ENCODE measurements around the gene FEN1.

Gene FEN1

DNA sequence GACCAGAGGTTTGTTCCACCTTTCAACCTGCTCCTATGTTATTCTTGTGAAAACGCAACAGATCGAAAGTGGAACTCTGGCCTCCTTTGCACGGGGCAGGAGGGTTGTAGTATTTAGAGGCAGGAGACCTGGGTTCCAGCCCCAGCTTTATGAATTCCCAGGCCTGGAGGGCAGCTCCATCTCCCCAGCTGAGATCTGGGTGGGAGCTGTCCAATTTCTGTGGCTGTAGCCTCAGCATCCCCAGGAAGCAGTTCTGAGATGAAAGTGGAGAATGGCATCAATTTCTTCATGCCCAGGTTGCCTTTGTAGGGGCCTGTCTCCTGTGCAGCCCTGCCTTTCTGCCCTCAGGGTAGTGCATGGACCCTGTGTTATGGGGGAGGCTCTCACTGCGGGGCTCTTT is 39.5 kb downstream of the FEN1 start:
- TF ChIP-seq, protein P1, sequence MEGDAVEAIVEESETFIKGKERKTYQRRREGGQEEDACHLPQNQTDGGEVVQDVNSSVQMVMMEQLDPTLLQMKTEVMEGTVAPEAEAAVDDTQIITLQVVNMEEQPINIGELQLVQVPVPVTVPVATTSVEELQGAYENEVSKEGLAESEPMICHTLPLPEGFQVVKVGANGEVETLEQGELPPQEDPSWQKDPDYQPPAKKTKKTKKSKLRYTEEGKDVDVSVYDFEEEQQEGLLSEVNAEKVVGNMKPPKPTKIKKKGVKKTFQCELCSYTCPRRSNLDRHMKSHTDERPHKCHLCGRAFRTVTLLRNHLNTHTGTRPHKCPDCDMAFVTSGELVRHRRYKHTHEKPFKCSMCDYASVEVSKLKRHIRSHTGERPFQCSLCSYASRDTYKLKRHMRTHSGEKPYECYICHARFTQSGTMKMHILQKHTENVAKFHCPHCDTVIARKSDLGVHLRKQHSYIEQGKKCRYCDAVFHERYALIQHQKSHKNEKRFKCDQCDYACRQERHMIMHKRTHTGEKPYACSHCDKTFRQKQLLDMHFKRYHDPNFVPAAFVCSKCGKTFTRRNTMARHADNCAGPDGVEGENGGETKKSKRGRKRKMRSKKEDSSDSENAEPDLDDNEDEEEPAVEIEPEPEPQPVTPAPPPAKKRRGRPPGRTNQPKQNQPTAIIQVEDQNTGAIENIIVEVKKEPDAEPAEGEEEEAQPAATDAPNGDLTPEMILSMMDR (IDR thresholded peaks at IDR 0.05; ENCODE audit: insufficient read depth, low read length, missing control alignments) = no peak
- ChIA-PET CTCF (interaction anchor here (0.7 to 4.5 kb wide), 3 partner anchors 16 to 250 kb away, joined by 3 to 58 read pairs (median 3); partner anchors contain the start of gene FADS1), POLR2A (no interaction called here)
- H3K4me3 ChIP-seq (ENCODE audit: low read depth, low read length) = no peak overlapping the region
- no peak for DNase-seq (ENCODE audit: low read depth, low spot score)

DNA sequence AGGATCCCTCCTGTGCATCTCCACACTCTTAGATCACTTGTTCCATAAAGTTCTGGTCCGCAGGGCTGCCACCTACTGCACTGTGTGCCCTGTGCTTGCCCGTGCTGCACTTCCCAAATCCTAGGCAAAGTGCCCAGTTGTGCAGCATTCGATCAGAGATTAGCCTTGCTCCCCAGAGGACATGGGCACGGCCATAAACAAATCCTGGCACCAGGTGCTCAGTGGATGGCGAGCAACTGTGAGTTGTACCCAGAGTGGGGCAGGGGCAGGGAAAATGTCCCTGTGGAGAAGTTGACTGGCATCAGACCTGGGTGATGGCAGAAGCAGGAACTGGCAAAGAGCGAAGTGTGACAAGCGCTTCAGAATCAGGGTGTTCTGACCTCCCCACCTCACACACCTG is 40.0 kb downstream of the FEN1 start:
- no peak for DNase-seq (ENCODE audit: low read depth, low spot score)
- no peak overlapping the region for H3K4me3 ChIP-seq (ENCODE audit: low read depth, low read length)
- TF ChIP-seq, protein P1 (IDR thresholded peaks at IDR 0.05; ENCODE audit: insufficient read depth, low read length, missing control alignments) = no peak
- ChIA-PET CTCF (interaction anchor here (1.8 to 2.1 kb wide), 2 partner anchors 17 to 249 kb away, joined by 4 to 6 read pairs; no protein-coding TSS in a partner anchor), POLR2A (no interaction called here)

DNA sequence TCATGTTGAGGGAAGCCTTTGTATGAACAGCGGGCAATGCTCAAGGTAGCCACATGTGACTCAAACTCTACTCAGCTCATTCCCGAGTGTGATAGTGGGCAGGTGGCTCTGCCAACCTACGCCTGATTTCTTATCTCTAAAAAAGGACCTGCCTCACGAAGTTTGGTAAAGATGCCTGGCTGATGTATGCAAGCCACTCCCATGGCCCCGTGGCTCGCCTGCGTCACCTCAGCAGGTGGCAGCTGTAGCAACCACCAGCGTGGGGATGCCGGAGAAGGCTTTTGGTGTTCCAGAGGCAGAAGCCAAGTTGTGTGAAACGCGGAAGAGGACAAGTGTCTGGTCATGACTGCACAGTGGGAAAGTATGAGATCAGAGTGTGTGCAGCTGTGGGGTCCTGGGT is 40.8 kb downstream of the FEN1 start:
- ChIA-PET CTCF (interaction anchor here (1.1 to 2.1 kb wide), 6 partner anchors 16 to 275 kb away, joined by 3 to 10 read pairs (median 5); no protein-coding TSS in a partner anchor), POLR2A (no interaction called here)
- TF ChIP-seq, protein P1 (IDR thresholded peaks at IDR 0.05; ENCODE audit: insufficient read depth, low read length, missing control alignments) = no peak
- no peak for DNase-seq (ENCODE audit: low read depth, low spot score)
- no peak overlapping the region for H3K4me3 ChIP-seq (ENCODE audit: low read depth, low read length)

DNA sequence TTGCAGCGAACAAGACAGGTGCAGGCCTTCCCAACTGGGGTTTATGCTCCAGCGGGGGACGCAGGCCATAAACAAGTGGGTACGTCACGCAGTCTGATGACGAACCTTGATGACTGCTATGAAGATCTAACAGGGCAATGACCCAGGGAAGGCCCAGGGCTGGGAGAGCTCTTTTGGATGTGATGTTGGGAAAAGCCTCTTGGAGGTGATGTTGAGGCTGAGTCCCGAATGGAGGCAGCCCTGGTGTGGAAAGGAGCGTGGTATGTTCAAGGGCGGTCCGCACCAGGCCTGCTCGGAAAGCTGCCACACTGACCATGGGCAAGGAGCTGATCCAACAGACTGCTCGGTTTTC is 41.2 kb downstream of the FEN1 start:
- TF ChIP-seq, protein P1 (IDR thresholded peaks at IDR 0.05; ENCODE audit: insufficient read depth, low read length, missing control alignments) = no peak
- no peak for DNase-seq (ENCODE audit: low read depth, low spot score)
- POLR2A ChIA-PET = interaction anchor here (1.4 kb wide), 1 partner anchor 56 kb away, joined by 3 read pairs; no protein-coding TSS in a partner anchor
- CTCF ChIA-PET = interaction anchor here (0.8 to 2.1 kb wide), 8 partner anchors 14 to 274 kb away, joined by 3 to 10 read pairs (median 4); no protein-coding TSS in a partner anchor
- H3K4me3 ChIP-seq (ENCODE audit: low read depth, low read length) = no peak overlapping the region

DNA sequence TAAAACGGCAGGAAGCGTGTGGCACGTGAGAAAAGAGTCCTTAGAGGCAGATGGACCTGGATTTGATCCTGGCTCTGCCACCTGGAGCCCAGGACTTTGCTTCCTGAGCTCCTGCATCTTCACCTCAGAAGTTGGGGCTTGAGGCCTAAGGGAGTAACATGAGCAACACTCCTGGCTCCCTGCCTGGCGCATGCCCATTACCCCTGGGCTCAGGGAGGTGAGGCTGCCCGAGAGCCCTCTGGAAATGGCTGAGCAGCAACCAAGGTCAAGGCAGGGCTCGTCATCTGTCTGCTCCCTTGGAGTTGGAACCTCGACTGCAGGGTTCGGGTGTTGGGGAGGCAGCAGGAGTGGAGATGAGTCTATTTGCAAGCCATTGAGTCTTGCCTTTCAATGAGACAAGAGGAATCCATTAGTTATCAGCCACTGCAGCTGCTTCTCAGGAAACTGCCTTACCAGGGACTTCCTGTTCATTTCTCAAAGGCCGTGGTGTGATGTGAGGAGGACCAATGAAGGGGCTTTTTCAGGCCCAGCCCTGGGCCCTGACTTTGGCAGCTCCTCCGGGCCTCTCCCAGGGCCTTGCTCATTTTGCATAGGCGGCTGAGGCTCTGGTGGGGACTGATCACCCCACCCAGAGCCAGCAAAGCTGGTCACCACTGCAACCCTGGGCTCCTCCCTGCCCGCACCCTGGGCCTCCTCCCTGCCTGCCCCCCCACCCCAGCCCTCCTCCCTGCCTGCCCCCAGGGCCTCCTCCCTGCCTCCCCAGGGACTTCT is 41.8 kb downstream of the FEN1 start:
- ChIA-PET CTCF (interaction anchor here (0.7 to 2.1 kb wide), 10 partner anchors 14 to 274 kb away, joined by 3 to 10 read pairs (median 4); no protein-coding TSS in a partner anchor), POLR2A (interaction anchor here (1.0 to 1.4 kb wide), 2 partner anchors 56 to 117 kb away, joined by 3 read pairs; no protein-coding TSS in a partner anchor)
- TF ChIP-seq, protein P1 (IDR thresholded peaks at IDR 0.05; ENCODE audit: insufficient read depth, low read length, missing control alignments) = no peak
- no peak for DNase-seq (ENCODE audit: low read depth, low spot score)
- no peak overlapping the region for H3K4me3 ChIP-seq (ENCODE audit: low read depth, low read length)

DNA sequence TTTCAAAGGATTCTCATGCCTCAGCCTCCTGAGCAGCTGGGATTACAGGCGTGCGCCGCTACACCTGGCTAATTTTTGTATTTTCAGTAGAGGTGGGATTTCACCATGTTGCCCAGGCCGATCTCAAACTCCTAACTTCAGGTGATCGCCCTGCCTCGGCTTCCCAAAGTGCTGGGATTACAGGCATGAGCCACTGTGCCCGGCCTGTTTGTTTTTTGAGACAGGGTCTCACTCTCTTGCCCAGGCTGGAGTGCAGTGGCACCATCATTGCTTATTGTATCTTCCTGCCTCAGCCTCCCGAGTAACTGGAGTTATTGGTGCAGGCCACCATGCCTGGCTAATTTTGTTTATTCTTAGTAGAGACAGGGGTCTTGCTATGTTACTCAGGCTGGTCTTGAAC is 43.5 kb downstream of the FEN1 start:
- CTCF ChIA-PET = interaction anchor here (0.9 to 3.4 kb wide), 4 partner anchors 18 to 62 kb away, joined by 4 to 12 read pairs (median 8); no protein-coding TSS in a partner anchor
- POLR2A ChIA-PET = no interaction called here
- H3K4me3 ChIP-seq (ENCODE audit: low read depth, low read length) = no peak overlapping the region
- TF ChIP-seq, protein P1 (IDR thresholded peaks at IDR 0.05; ENCODE audit: insufficient read depth, low read length, missing control alignments) = no peak
- no peak for DNase-seq (ENCODE audit: low read depth, low spot score)
